OCI-LY1 (cell line): ENCODE results near the gene KIFAP3.

Experiments used
- H2AFZ ChIP-seq: fragments of 200-600 bp; sonication (generic), shearing (Covaris generic); 2 replicates; pipeline ENCODE4 v1.6.0; 2014; ENCODE audit warnings: antibody characterized with exemption, mild to moderate bottlenecking, low read length
- H3F3A ChIP-seq: fragments of 200-600 bp; sonication (generic), shearing (Covaris generic); 2 replicates; pipeline ENCODE4 v1.6.0; 2014; ENCODE audit warnings: mild to moderate bottlenecking, antibody characterized with exemption, low read length, moderate library complexity; ENCODE audit not compliant: insufficient read depth
- H3K27ac ChIP-seq: fragments of 200-600 bp; sonication (generic); 2 replicates; pipeline ENCODE4 v1.5.1; 2014; ENCODE audit warnings: low read length, mixed run types, mild to moderate bottlenecking, low read depth; ENCODE audit not compliant: poor library complexity, severe bottlenecking
- H3K27me3 ChIP-seq: fragments of 200-600 bp; sonication (generic); 2 replicates; pipeline ENCODE4 v1.6.0; 2014; ENCODE audit warnings: antibody characterized with exemption, mild to moderate bottlenecking, low read length, moderate library complexity; ENCODE audit not compliant: insufficient read depth
- H3K36me3 ChIP-seq: fragments of 200-600 bp; sonication (generic); 2 replicates; pipeline ENCODE4 v1.6.1; 2014; ENCODE audit warnings: mild to moderate bottlenecking, antibody characterized with exemption, low read length, moderate library complexity, mixed read lengths; ENCODE audit not compliant: insufficient read depth
- H3K4me1 ChIP-seq: fragments of 200-600 bp; sonication (generic); 2 replicates; pipeline ENCODE4 v1.5.1; 2014; ENCODE audit warnings: mild to moderate bottlenecking, low read length, moderate library complexity; ENCODE audit not compliant: insufficient read depth, severe bottlenecking
- H3K4me2 ChIP-seq: fragments of 200-600 bp; sonication (generic), shearing (Covaris generic); 2 replicates; pipeline ENCODE4 v1.6.1; 2014; ENCODE audit warnings: low read length
- H3K4me3 ChIP-seq: fragments of 200-600 bp; sonication (generic); 2 replicates; pipeline ENCODE4 v1.5.1; 2014; ENCODE audit warnings: low read length, low read depth, mild to moderate bottlenecking, mixed read lengths; ENCODE audit not compliant: poor library complexity, severe bottlenecking
- H3K79me2 ChIP-seq: fragments of 200-600 bp; shearing (Covaris generic); 2 replicates; pipeline ENCODE4 v1.6.1; 2016; ENCODE audit warnings: mixed run types, low read length, mixed read lengths; ENCODE audit not compliant: insufficient read depth
- H3K9ac ChIP-seq: fragments of 200-600 bp; sonication (generic), shearing (Covaris generic); 2 replicates; pipeline ENCODE4 v1.6.1; 2014; ENCODE audit warnings: mild to moderate bottlenecking, low read length, mixed read lengths
- H3K9me2 ChIP-seq: fragments of 200-600 bp; sonication (generic), shearing (Covaris generic); 2 replicates; pipeline ENCODE4 v1.6.1; 2014; ENCODE audit warnings: low read depth, mild to moderate bottlenecking, low read length, mixed read lengths
- H3K9me3 ChIP-seq: fragments of 200-600 bp; shearing (Covaris generic); 2 replicates; pipeline ENCODE4 v1.6.1; 2014; ENCODE audit warnings: low read length, mixed read lengths
- H4K20me1 ChIP-seq: fragments of 200-600 bp; sonication (generic), shearing (Covaris generic); 2 replicates; pipeline ENCODE4 v1.6.0; 2016; ENCODE audit warnings: mild to moderate bottlenecking, low read length; ENCODE audit not compliant: insufficient read depth
- EZH2 ChIP-seq: fragments of 200-600 bp; sonication (generic), shearing (Covaris generic); IDR thresholded peaks from 2 replicates; pipeline ENCODE4 v1.8.0; 2017; ENCODE audit warnings: borderline replicate concordance, mixed run types, mild to moderate bottlenecking, antibody characterized with exemption, low read length, moderate library complexity, mixed read lengths
- TF ChIP-seq, protein P1 (sequence below): fragments of 200-600 bp; sonication (generic), shearing (Covaris generic); IDR thresholded peaks from 2 replicates; pipeline ENCODE4 v1.5.1; 2017; ENCODE audit warnings: mild to moderate bottlenecking, antibody characterized with exemption, low read length, moderate library complexity, mixed read lengths

Gene KIFAP3

DNA sequence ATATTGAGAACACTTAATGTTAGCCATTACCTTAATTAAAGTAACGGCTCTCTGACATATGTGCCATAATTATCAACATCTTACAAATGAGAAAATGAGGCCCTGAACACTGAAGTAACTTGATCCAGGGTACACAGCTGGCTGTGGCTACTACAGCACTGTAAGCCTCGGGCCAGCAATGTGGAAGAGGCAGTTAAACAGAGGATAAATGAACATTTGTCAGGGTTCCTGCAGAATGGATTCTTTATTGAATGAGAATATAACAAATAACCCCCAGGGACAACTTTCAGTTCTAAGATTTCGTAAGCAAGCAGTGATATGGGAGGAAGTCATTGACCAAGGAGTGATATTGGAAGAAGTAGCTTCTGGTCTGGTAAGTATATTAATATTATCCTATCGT is 110.3 kb downstream of the KIFAP3 start:
- no peak overlapping the region for H3K4me2 ChIP-seq
- H3K9ac ChIP-seq, result no peak overlapping the region
- no peaks in the 10 kb centered on the region for H3F3A ChIP-seq
- H3K79me2 ChIP-seq, result no peaks in the 10 kb centered on the region
- H3K4me1 ChIP-seq, result no peaks in the 10 kb centered on the region
- H3K9me2 ChIP-seq, result no peaks in the 10 kb centered on the region
- no peak overlapping the region for H2AFZ ChIP-seq
- H3K27ac ChIP-seq, result no peak overlapping the region
- TF ChIP-seq, protein P1, sequence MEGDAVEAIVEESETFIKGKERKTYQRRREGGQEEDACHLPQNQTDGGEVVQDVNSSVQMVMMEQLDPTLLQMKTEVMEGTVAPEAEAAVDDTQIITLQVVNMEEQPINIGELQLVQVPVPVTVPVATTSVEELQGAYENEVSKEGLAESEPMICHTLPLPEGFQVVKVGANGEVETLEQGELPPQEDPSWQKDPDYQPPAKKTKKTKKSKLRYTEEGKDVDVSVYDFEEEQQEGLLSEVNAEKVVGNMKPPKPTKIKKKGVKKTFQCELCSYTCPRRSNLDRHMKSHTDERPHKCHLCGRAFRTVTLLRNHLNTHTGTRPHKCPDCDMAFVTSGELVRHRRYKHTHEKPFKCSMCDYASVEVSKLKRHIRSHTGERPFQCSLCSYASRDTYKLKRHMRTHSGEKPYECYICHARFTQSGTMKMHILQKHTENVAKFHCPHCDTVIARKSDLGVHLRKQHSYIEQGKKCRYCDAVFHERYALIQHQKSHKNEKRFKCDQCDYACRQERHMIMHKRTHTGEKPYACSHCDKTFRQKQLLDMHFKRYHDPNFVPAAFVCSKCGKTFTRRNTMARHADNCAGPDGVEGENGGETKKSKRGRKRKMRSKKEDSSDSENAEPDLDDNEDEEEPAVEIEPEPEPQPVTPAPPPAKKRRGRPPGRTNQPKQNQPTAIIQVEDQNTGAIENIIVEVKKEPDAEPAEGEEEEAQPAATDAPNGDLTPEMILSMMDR, result no peak
- TF ChIP-seq EZH2, result no peak
- no peak overlapping the region for H3K4me3 ChIP-seq
- H4K20me1 ChIP-seq, result no peaks in the 10 kb centered on the region
- H3K9me3 ChIP-seq, result no peaks in the 10 kb centered on the region
- H3K27me3 ChIP-seq, result no peaks in the 10 kb centered on the region
- H3K36me3 ChIP-seq, result no peaks in the 10 kb centered on the region

DNA sequence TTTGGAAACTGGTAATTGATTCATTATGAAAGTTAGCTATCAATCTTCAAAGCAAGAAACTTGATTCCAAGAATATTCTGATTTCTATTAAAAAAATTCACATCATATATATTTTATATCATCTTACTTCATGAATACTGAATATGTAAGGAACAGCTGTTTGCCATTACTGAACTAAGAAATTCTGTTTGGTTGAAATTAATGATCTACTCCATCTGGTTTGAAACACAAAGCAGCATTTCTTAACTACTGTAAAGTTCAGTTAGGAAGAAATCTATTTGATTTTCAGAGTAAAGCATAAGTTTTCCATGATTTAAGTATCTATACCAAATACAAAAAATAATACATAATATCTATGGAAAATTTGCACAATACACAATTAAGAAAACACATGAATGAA is 114.8 kb downstream of the KIFAP3 start:
- Histone ChIP-seq H3K27me3 (no peaks in the 10 kb centered on the region), H3F3A (no peaks in the 10 kb centered on the region), H3K9me2 (no peaks in the 10 kb centered on the region), H2AFZ (no peak overlapping the region), H3K4me3 (no peak overlapping the region), H3K27ac (no peak overlapping the region), H3K9me3 (no peaks in the 10 kb centered on the region), H3K9ac (no peak overlapping the region), H3K4me2 (no peak overlapping the region), H3K79me2 (no peaks in the 10 kb centered on the region), H3K36me3 (no peaks in the 10 kb centered on the region), H3K4me1 (no peaks in the 10 kb centered on the region), H4K20me1 (no peaks in the 10 kb centered on the region)
- no peak for TF ChIP-seq EZH2
- TF ChIP-seq, protein P1, result no peak

DNA sequence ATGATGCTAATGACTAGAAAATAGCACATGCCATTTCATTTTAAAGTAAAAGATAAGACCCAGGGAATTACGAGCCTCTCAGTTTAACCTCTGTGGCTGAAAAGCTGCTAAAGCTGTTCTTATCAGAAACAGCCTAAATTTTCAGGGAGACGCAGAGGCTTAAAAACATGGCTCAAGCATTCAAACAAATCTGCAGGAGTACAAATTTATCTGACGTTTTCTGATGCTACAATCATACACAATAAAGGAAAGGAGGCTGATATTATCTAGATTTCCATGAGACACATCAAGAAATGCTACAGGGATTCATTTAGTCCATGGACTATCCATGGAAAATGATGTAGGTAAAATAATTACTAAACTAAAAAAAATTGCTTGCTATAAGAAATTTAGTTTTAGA is 115.5 kb downstream of the KIFAP3 start:
- Histone ChIP-seq H3K9me3 (no peaks in the 10 kb centered on the region), H3K4me1 (no peaks in the 10 kb centered on the region), H3K9me2 (no peaks in the 10 kb centered on the region), H3F3A (no peaks in the 10 kb centered on the region), H4K20me1 (no peaks in the 10 kb centered on the region), H2AFZ (no peak overlapping the region), H3K4me3 (no peak overlapping the region), H3K4me2 (no peak overlapping the region), H3K27me3 (no peaks in the 10 kb centered on the region), H3K9ac (no peak overlapping the region), H3K27ac (no peak overlapping the region), H3K79me2 (no peaks in the 10 kb centered on the region), H3K36me3 (no peaks in the 10 kb centered on the region)
- no peak for TF ChIP-seq EZH2
- TF ChIP-seq, protein P1, result no peak
